ENCODE measurements around the gene LRRC17. TPM values are rescaled to one million over a fixed set of nuclear protein-coding genes. Genes with fewer than 3 reads are reported as not detected.
"Not testable (repeated sequence)": the region's sequence is repeated elsewhere in the genome, so short reads cannot be mapped to it uniquely, and the experiment has no call there.

LRRC17 gene
- total RNA-seq, 4 donors from 2014 or later = 0.69 to 3.2 (median 2.6) TPM; not detected in 1

DNA sequence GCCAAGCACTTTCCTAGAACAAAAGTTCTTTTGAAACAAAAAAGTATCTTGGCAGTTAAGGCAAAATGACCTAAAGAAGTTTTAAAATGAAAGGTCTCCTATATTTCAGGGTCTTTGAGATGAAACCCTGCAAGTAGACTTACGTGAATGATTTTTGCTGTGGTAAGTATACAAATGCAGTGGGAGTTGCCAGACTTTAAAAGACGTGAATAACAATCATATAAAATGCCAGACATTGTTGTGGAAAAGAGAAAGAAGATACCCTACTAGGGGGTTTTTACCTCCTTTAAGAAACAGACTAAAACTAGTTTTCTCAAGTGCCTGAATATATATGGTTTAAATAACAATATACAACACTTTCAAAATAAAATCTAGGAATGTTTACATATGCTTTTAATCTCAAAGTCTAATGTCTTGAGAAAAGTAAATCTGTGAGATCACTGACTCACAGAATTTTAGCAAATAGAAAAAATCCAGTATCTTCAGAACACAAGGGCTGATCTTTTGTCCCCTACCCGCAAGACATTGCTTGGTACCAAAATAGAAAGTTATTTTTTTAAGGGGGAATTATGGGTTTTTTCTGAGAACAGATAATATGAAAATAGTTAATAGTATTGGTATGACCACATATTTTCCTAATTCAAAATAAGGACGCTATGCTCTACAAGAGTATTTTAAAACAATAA lies 29.5 kb downstream of the LRRC17 start:
- ATAC-seq (ENCODE audit: low FRiP score) (no peak), DNase-seq (ENCODE audit: low spot score) (no peak)
- TF ChIP-seq, protein P1, sequence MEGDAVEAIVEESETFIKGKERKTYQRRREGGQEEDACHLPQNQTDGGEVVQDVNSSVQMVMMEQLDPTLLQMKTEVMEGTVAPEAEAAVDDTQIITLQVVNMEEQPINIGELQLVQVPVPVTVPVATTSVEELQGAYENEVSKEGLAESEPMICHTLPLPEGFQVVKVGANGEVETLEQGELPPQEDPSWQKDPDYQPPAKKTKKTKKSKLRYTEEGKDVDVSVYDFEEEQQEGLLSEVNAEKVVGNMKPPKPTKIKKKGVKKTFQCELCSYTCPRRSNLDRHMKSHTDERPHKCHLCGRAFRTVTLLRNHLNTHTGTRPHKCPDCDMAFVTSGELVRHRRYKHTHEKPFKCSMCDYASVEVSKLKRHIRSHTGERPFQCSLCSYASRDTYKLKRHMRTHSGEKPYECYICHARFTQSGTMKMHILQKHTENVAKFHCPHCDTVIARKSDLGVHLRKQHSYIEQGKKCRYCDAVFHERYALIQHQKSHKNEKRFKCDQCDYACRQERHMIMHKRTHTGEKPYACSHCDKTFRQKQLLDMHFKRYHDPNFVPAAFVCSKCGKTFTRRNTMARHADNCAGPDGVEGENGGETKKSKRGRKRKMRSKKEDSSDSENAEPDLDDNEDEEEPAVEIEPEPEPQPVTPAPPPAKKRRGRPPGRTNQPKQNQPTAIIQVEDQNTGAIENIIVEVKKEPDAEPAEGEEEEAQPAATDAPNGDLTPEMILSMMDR (IDR thresholded peaks at IDR 0.05) = no peak

DNA sequence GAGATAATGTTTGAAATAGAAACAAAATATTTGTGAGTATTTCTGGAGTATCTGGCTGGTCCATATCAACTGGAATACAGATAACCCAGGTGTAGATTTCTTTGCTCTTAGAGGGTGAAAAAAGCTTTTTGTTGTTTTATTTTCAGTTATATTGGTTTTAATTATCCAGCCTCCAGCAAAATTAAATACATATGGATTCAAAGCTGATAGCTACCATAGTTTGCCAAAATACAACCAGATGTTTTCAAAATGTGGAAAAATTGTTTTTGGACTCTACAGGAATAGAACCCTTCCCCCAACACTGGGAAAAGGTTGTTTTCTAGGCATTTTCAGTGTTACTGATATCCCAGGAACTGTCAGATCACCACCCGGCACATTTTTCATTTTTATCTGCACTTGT lies 30.1 kb downstream of the LRRC17 start:
- TF ChIP-seq, protein P1 (IDR thresholded peaks at IDR 0.05) = no peak
- DNase-seq (ENCODE audit: low spot score) (no peak), ATAC-seq (ENCODE audit: low FRiP score) (no peak)

GRCh38 chr7:102943423-102944169 lies 30.8 kb downstream of the LRRC17 start:
- TF ChIP-seq, protein P1 (IDR thresholded peaks at IDR 0.05) = no peak
- ATAC-seq (ENCODE audit: low FRiP score) = no peak
- no peak for DNase-seq (ENCODE audit: low spot score)

DNA sequence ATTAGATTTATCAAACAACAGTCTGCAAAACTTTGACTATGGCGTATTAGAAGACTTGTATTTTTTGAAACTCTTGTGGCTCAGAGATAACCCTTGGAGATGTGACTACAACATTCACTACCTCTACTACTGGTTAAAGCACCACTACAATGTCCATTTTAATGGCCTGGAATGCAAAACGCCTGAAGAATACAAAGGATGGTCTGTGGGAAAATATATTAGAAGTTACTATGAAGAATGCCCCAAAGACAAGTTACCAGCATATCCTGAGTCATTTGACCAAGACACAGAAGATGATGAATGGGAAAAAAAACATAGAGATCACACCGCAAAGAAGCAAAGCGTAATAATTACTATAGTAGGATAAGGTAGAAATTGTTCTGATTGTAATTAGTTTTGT lies 31.4 kb downstream of the LRRC17 start:
- no peak for ATAC-seq (ENCODE audit: low FRiP score)
- DNase-seq (ENCODE audit: low spot score) = no peak
- TF ChIP-seq, protein P1 (IDR thresholded peaks at IDR 0.05) = no peak

- DNase-seq (ENCODE audit: low spot score) (no peak), ATAC-seq (ENCODE audit: low FRiP score) (no peak)
- TF ChIP-seq, protein P1 (IDR thresholded peaks at IDR 0.05) = no peak
Measured at GRCh38 chr7:102951839-102952238, 39.0 kb downstream of the LRRC17 start.

DNA sequence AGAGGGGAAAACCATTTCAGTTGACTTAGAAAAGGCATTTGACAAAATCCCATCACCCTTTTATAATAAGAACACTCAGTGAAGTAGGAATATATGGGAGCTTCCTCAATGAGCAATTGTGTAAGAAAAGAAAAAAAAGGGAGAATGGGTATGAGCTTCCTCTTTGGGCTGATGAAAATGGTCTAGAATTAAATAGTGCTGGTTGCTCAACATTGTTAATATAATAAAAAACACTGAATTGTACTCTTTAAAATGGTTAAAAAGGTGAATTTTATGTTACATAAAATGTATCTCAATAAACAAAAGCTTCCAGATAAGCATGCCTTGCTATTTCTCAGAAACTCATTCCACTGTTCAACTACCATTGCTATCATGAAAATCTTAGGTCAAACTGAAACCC lies 40.6 kb downstream of the LRRC17 start:
- ATAC-seq (ENCODE audit: low FRiP score) = no peak
- TF ChIP-seq, protein P1 (IDR thresholded peaks at IDR 0.05) = no peak

GRCh38 chr7:102954359-102954758 lies 41.6 kb downstream of the LRRC17 start:
- DNase-seq (ENCODE audit: low spot score); ATAC-seq (ENCODE audit: low FRiP score): not testable (repeated sequence)

More for the DNA sequence above, 40.6 kb downstream of the LRRC17 start:
- DNase-seq (ENCODE audit: low spot score) = no peak

- not testable (repeated sequence) for ATAC-seq (ENCODE audit: low FRiP score); DNase-seq (ENCODE audit: low spot score)
Measured at GRCh38 chr7:102958004-102958403, 45.2 kb downstream of the LRRC17 start.

GRCh38 chr7:102961993-102962392 lies 49.2 kb downstream of the LRRC17 start:
- ATAC-seq (ENCODE audit: low FRiP score); DNase-seq (ENCODE audit: low spot score): not testable (repeated sequence)
